ENCODE data around the gene LRRC75A. TPM values are rescaled to one million over a fixed set of nuclear protein-coding genes. Genes with fewer than 3 reads are reported as not detected.
"Not testable (repeated sequence)": the region's sequence is repeated elsewhere in the genome, so short reads cannot be mapped to it uniquely, and the experiment has no call there.

Gene LRRC75A
- total RNA-seq, 1 donor from 2014 or later: 2.3 TPM

DNA sequence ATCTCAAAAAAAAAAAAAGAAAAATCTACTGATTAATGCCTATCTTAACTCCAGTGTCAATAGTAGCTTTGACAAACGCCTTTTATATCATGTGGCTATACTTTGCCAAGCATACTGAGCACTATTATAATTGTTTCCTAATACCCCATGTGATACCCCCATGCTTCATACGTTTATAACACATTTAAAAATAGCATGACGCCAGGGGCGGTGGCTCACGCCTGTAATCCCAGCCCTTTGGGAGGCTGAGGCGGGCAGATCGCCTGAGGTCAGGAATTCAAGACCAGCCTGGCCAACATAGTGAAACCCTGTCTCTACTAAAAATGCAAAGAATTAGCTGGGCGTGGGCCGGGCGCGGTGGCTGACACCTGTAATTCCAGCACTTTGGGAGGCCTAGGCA is 99.5 kb downstream of the LRRC75A start:
- not testable (repeated sequence) for H3K4me1 Mint-ChIP-seq (ENCODE audit: low read depth); H3K27me3 Mint-ChIP-seq (ENCODE audit: low read depth); H3K4me3 Mint-ChIP-seq (ENCODE audit: unreplicated experiment); H3K36me3 Mint-ChIP-seq (ENCODE audit: low read depth); H3K9me3 Mint-ChIP-seq (ENCODE audit: low read depth); H3K27ac Mint-ChIP-seq (ENCODE audit: unreplicated experiment)
- peak; percentile 21 for DNase-seq (ENCODE audit: low spot score)

Other genes starting within 250 kb of the LRRC75A start
- gene CENPV, start 138.7 kb downstream of the LRRC75A start, total RNA-seq: 4.3 to 12.3 TPM (median 10.7 TPM) in 3 replicates
- gene UBB, start 111.1 kb downstream of the LRRC75A start, total RNA-seq: 1,031 to 1,215 TPM (median 1,058 TPM) in 3 replicates
- gene TRPV2, start 76.6 kb downstream of the LRRC75A start, total RNA-seq: 1.6 to 47.6 TPM (median 43.5 TPM) in 3 replicates
- gene ZNF287, start 77.0 kb upstream of the LRRC75A start, total RNA-seq: 13.0 to 16.2 TPM (median 14.6 TPM) in 3 replicates
- 7.3 to 9.4 TPM (median 8.0 TPM) in 3 replicates for gene ZNF624, start 161.7 kb upstream of the LRRC75A start, total RNA-seq
- gene CCDC144A, start 198.0 kb upstream of the LRRC75A start, total RNA-seq: 0.56 to 1.1 TPM (median 0.82 TPM) in 3 replicates

Measured in chondrocyte (in vitro differentiated cells).